LHCN-M2 (cell line): ENCODE results near the gene ZBED2. TPM values are rescaled to one million over a fixed set of nuclear protein-coding genes. Genes with fewer than 3 reads are reported as not detected.
"Not testable (repeated sequence)": the region's sequence is repeated elsewhere in the genome, so short reads cannot be mapped to it uniquely, and the experiment has no call there.

Experiments
- DNase-seq: peaks from one replicate; pipeline ENCODE4 v3.0.0-alpha.2; 2012; ENCODE audit warnings: low read depth
- total RNA-seq: library from RNA; depleted of rRNA; stranded (reverse); fragments of >200 nt; gene quantifications from 2 replicates; pipeline ENCODE4 v1.2.3, GENCODE V29; 2014; rRNA removed

ZBED2 gene
- total RNA-seq, 1 experiment from 2014 or later, result not detected

- no peak for DNase-seq
Measured at GRCh38 chr3:111571907-111572460, 23.2 kb downstream of the ZBED2 start.

- DNase-seq, result no peak
Measured at GRCh38 chr3:111571282-111571681, 23.9 kb downstream of the ZBED2 start.

- DNase-seq, result no peak
Measured at GRCh38 chr3:111570404-111571030, 24.6 kb downstream of the ZBED2 start.

- peak; percentile 57 for DNase-seq
Measured at GRCh38 chr3:111568911-111569310, 26.2 kb downstream of the ZBED2 start.

- no peak for DNase-seq
Measured at GRCh38 chr3:111568355-111568754, 26.8 kb downstream of the ZBED2 start.

GRCh38 chr3:111566844-111567243 lies 28.3 kb downstream of the ZBED2 start:
- DNase-seq, result no peak

GRCh38 chr3:111561902-111562301 lies 33.2 kb downstream of the ZBED2 start:
- not testable (repeated sequence) for DNase-seq

GRCh38 chr3:111548756-111549155 lies 46.4 kb downstream of the ZBED2 start:
- DNase-seq, result no peak

- DNase-seq, result peak; percentile 38
Measured at GRCh38 chr3:111548092-111548491, 47.1 kb downstream of the ZBED2 start.

GRCh38 chr3:111547631-111548030 lies 47.5 kb downstream of the ZBED2 start:
- peak; percentile 35 for DNase-seq

- no peak for DNase-seq
Measured at GRCh38 chr3:111545349-111545748, 49.8 kb downstream of the ZBED2 start.

Other genes with a start within 250 kb of the ZBED2 start
- gene CD96, start 53.1 kb downstream of the ZBED2 start, total RNA-seq, result 0.11 TPM in 1 of 2 replicates, not detected in the other
- gene PLCXD2, start 79.3 kb upstream of the ZBED2 start, total RNA-seq, result 0.38 and 0.69 TPM in 2 replicates